ENCODE data around the gene EIF1AD. TPM values are rescaled to one million over a fixed set of nuclear protein-coding genes. Genes with fewer than 3 reads are reported as not detected.

Gene EIF1AD
- polyA plus RNA-seq, 3 donors: 12.0 to 20.8 (median 12.9) TPM

- no peak overlapping the region for H3K27ac ChIP-seq (ENCODE audit: low read depth, low read length)
- 46 to 66% (median 54%) methylated on average over 9 to 10 of the region's 10 CpGs for WGBS, 3 donors
These were observed 6.6 kb upstream of the EIF1AD start for GRCh38 chr11:66008468-66009101.

- no peak overlapping the region for H3K27ac ChIP-seq (ENCODE audit: low read depth, low read length)
- 59 to 89% (median 89%) methylated on average over 2 of the region's 2 CpGs for WGBS, 3 donors
These were observed 6.1 kb upstream of the EIF1AD start for GRCh38 chr11:66008095-66008467.

- 31 to 69% (median 64%) methylated on average over 5 of the region's 5 CpGs for WGBS, 3 donors
- H3K27ac ChIP-seq (ENCODE audit: low read depth, low read length): no peak overlapping the region
These were observed 5.3 kb upstream of the EIF1AD start for GRCh38 chr11:66007201-66007634.

DNA sequence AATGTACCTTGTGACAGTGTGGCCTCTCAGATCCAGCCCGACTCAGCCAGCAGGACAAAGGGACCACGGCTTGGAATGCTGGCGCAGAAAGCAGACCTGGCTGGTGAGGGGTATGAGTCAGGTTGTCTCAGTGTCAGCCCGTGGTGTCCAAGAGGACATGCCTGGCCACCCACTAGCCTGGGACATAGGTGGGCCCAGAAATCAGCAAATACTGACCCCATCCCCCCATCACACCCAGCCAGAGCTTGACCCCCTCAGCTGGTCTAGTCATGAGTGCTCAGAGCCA, 4.9 kb upstream of the EIF1AD start:
- no peak overlapping the region for H3K27ac ChIP-seq (ENCODE audit: low read depth, low read length)
- 73 to 83% (median 83%) methylated on average over 4 of the region's 4 CpGs for WGBS, 3 donors

- no peak overlapping the region for H3K27ac ChIP-seq (ENCODE audit: low read depth, low read length)
These were observed 4.4 kb upstream of the EIF1AD start for GRCh38 chr11:66006134-66006890.

DNA sequence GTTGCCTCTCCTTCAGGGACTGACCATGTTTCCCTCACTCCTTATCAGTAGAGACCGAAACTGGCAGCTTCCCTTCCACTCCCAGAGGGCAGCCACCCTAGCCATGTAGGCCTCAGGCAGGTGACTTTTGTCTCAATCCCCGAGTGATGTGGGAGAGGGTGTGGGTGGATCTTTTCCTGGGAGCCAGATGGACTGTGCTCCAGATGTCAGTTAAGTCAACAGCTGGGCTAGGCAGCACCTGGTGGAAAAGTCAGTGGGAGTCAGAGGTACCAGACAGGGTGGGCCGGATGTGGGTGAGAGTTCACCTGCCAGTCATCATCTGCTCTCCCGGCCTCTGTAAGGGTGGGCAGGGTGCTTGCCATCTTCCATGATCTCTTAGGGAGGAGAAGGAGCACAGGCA, 2.2 kb upstream of the EIF1AD start:
- no peak overlapping the region for H3K27ac ChIP-seq (ENCODE audit: low read depth, low read length)
- WGBS, 3 donors: 70 to 89% (median 85%) methylated on average over 4 of the region's 4 CpGs

More at GRCh38 chr11:66006134-66006890, 4.4 kb upstream of the EIF1AD start:
- WGBS, 3 donors: 87 to 91% (median 87%) methylated on average over 13 of the region's 13 CpGs

DNA sequence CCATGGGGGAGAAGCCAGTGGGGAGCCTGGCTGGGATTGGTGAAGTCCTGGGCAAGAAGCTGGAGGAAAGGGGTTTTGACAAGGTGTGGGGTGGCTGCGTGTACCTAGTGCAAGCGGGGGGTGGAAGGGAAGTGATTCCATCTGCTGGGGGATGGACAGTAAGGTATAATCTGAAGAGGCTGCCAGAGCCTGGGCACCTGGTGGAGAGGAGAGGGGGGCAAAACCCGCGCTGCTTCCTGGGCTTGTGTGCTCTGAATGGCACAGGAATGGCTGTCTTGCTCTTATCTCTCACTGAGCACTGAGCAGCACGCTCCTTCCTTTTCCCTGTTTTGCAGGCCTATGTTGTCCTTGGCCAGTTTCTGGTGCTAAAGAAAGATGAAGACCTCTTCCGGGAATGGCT, 1.3 kb upstream of the EIF1AD start:
- H3K27ac ChIP-seq (ENCODE audit: low read depth, low read length): no peak overlapping the region
- 63 to 72% (median 66%) methylated on average over 6 of the region's 6 CpGs for WGBS, 3 donors

DNA sequence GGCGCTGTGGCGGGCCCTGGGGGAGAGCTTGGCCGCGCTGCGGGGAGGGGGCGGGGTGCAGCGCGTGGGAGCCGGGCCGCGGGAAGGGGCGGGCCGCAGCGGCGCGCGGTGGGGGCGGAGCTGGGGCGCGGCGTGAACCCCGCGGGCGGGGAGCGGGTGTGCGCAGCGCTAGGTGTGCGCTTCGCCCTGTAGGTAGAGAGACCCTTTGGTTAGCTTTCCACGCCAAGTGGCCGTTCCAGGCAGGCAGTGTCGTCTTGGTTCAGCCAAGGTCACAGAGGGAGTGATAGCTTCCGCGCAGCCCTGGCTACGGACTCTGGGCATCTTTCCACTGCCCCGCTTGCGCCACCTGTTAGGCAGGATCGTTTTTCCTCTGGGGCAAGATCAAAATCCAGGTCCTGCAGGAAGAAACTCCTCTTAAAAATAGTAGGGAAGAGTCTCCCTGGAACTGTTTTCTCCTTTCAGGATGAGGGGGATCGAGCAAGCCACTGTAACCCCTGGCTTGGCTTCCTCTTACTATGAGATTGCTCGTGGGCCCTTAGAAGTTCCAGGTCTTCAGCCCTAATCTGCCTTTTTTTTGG, 780 bp upstream of the EIF1AD start:
- 0 to 1% (median 0%) methylated on average over 28 to 40 of the region's 40 CpGs for WGBS, 3 donors
- no peak overlapping the region for H3K27ac ChIP-seq (ENCODE audit: low read depth, low read length)

- WGBS, 3 donors: 75 to 89% (median 80%) methylated on average over 2 of the region's 2 CpGs
These were observed 4.7 kb downstream of the EIF1AD start for GRCh38 chr11:65997286-65997685.

DNA sequence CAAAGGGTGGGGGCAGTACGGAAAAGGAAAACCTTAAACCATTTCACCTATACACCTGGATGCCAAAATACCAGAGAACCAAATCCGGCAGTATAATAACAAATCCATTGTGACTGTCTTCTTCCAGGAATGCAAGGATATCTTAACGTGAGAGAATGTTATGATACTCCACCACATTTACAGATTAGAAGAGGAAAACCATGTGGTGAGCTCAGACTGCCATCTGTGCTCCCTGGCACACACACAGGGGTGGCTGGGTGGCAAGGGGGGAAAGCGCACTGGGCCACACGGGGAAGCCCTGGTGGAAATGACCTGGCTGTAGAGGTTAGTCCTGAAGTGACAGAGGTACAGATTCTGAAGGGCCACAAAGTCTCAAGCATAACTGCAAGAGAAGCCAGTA, 9.9 kb downstream of the EIF1AD start:
- H3K27ac ChIP-seq (ENCODE audit: low read depth, low read length): no peak overlapping the region
- 79 to 83% (median 79%) methylated on average over 5 of the region's 5 CpGs for WGBS, 3 donors

More at GRCh38 chr11:65997286-65997685, 4.7 kb downstream of the EIF1AD start:
- H3K27ac ChIP-seq (ENCODE audit: low read depth, low read length): no peak overlapping the region

- H3K27ac ChIP-seq (ENCODE audit: low read depth, low read length): no peak overlapping the region
- WGBS, 3 donors: 16 to 26% (median 16%) methylated on average over 10 of the region's 10 CpGs
These were observed 13.0 kb downstream of the EIF1AD start for GRCh38 chr11:65988791-65989592.

DNA sequence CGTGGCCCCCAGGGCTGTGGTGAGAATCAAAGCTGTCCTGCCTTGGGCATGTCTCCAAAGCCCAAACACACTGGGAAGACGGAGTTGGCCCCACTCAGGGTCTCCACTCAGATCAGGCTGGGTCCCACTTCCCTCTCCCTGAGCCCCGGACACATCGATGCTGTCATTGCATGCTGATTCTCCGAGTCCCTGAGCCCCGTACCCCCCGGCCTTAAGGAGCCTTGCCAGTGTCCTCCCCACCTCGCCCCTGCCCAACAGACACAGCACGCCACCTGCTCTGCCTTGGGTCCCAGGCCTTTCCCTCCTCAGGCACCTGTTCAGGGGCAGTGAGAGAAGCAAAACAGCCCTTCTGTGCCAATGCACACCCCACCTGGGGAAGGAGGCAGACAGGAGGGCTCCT, 14.6 kb downstream of the EIF1AD start:
- H3K27ac ChIP-seq (ENCODE audit: low read depth, low read length): no peak overlapping the region
- 70 to 86% (median 79%) methylated on average over 9 of the region's 9 CpGs for WGBS, 3 donors

DNA sequence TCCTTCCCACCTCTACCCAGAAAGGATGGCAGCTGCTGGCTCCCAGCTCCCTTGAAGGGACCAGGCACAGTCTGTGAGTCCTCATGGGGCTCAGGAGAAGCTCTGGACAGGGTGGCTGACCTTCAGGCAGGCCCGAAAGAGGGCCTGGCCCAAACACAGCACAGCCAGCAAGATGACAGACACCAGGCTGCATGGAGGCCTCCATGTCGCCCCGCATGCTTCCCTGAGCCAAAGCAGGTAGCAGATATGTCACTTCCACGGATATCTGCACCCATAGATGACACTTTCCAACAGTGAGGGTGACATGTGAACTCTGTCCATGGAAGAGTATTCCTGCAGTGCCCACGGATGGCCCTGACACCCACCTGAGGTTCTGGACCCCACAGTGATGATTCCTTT, 18.4 kb downstream of the EIF1AD start:
- 85 to 88% (median 85%) methylated on average over 5 of the region's 5 CpGs for WGBS, 3 donors
- no peak overlapping the region for H3K27ac ChIP-seq (ENCODE audit: low read depth, low read length)

GRCh38 chr11:65982824-65983588, 19.0 kb downstream of the EIF1AD start:
- no peak overlapping the region for H3K27ac ChIP-seq (ENCODE audit: low read depth, low read length)
- WGBS, 3 donors: 68 to 77% (median 73%) methylated on average over 22 of the region's 22 CpGs

GRCh38 chr11:65981972-65982823, 19.8 kb downstream of the EIF1AD start:
- no peak overlapping the region for H3K27ac ChIP-seq (ENCODE audit: low read depth, low read length)
- WGBS, 3 donors: 64 to 77% (median 77%) methylated on average over 14 to 16 of the region's 16 CpGs

- WGBS, 3 donors: 69 to 78% (median 71%) methylated on average over 12 of the region's 12 CpGs
- H3K27ac ChIP-seq (ENCODE audit: low read depth, low read length): no peak overlapping the region
These were observed 20.7 kb downstream of the EIF1AD start for GRCh38 chr11:65981101-65981740.

GRCh38 chr11:65979261-65979759, 22.6 kb downstream of the EIF1AD start:
- H3K27ac ChIP-seq (ENCODE audit: low read depth, low read length): no peak overlapping the region
- WGBS, 3 donors: 78 to 88% (median 80%) methylated on average over 10 of the region's 10 CpGs

All from adipose tissue (tissue), 3 donors.